Esophagus muscularis mucosa (tissue), 4 donors: ENCODE data around the gene PLCL1. TPM values are rescaled to one million over a fixed set of nuclear protein-coding genes. Genes with fewer than 3 reads are reported as not detected.
A peak's percentile ranks its signal among the peaks of the same experiment; 100 is the strongest.

Experiments
- DNase-seq: peaks from one replicate; pipeline ENCODE4 v3.0.0-alpha.2; 2017; ENCODE audit errors: extremely low spot score
- H3K27ac ChIP-seq, 4 donors: fragments of 200-600 bp; sonication (generic); replicated peaks in 1 of 4; 1 replicate in 3 of 4; 2 replicates in 1 of 4; pipeline ENCODE4 v1.5.1; 2016 to 2019; ENCODE audit warnings: mild to moderate bottlenecking in 1 of 4
- H3K27me3 ChIP-seq, 4 donors: fragments of 200-600 bp; sonication (generic); one replicate each; pipeline versions ENCODE4 v1.5.1 to v1.6.0; 2016 to 2019
- H3K36me3 ChIP-seq, 4 donors: fragments of 200-600 bp; sonication (generic); one replicate each; pipeline ENCODE4 v1.5.1; 2016 to 2019
- H3K4me1 ChIP-seq, 4 donors: fragments of 200-600 bp; sonication (generic); one replicate each; pipeline ENCODE4 v1.5.1; 2016 to 2019
- H3K4me3 ChIP-seq, 4 donors: fragments of 200-600 bp; sonication (generic); 1 replicate in 2 of 4; 2 replicates in 2 of 4; pipeline ENCODE4 v1.5.1; 2016 to 2019; ENCODE audit warnings: mild to moderate bottlenecking in 4 of 4, moderate library complexity in 1 of 4
- H3K9me3 ChIP-seq, 4 donors: fragments of 200-600 bp; sonication (generic); 1 replicate in 3 of 4; 2 replicates in 1 of 4; pipeline ENCODE4 v1.5.1; 2016 to 2019
- EP300 ChIP-seq: sonication (generic); formaldehyde crosslinking; IDR thresholded peaks from one replicate; pipeline ENCODE4 v1.6.1; 2017; ENCODE audit warnings: antibody characterized with exemption
- POLR2A ChIP-seq: fragments of 450-650 bp; IDR thresholded peaks from one replicate; pipeline ENCODE4 v1.6.1; 2017; ENCODE audit warnings: antibody characterized with exemption, moderate library complexity, mild to moderate bottlenecking, low read depth
- POLR2AphosphoS5 ChIP-seq, 2 donors: sonication (generic); formaldehyde crosslinking; IDR thresholded peaks; one replicate each; pipeline ENCODE4 v1.6.1; 2017; ENCODE audit warnings: antibody characterized with exemption in 2 of 2
- WGBS: methylation state at CpG from one replicate; pipeline ENCODE4 v1.1.5; 2018; 5-methylcytosine and 5-hydroxymethylcytosine counted together
- intact Hi-C: fragments of 100-400 bp; cut with DNase I; formaldehyde crosslinking; loops from one replicate; pipeline ENCODE4 v1.15.1; 2023
- total RNA-seq, 4 donors: library from RNA; depleted of rRNA; stranded (reverse); fragments of >200 nt; gene quantifications; one replicate each; pipeline versions ENCODE4 v1.1.0 to v1.2.1, GENCODE V29; 2016
- TF ChIP-seq, protein P1 (sequence below), 3 experiments: fragments of 200-600 bp in 2 of 3; fragments of 450-650 bp in 1 of 3; sonication (generic) in 2 of 3; IDR thresholded peaks; one replicate each; pipeline ENCODE4 v1.5.1; 2017 to 2019; ENCODE audit warnings: antibody characterized with exemption in 3 of 3, mild to moderate bottlenecking in 2 of 3, moderate library complexity in 1 of 3

PLCL1 gene
- total RNA-seq, 4 donors from 2014 or later, result 67.3 to 86.2 (median 79.2) TPM

DNA sequence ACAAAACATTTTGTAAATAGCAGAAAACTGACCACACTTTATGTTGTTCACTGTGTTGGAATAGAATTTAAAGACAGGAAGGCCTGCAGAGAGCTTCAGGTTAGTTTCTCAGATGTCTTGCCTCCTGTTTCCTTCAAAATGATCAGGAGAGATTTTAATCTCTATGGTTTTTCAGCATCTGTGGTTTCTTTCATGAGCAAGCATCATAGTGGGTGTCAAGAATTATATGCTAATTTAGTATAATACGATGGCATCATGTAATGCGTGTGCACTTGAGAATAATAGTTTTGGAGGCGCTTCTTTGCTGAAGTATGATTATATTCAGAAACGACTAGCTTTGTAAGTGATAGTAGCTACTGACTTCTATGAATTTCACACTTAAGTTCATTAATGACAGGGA is 149.9 kb downstream of the PLCL1 start:
- Histone ChIP-seq H3K27me3 (no peaks in the 10 kb centered on the region), H3K9me3 (no peaks in the 10 kb centered on the region), H3K36me3 (no peaks in the 10 kb centered on the region), H3K4me1 (peaks cover 21 to 55% (median 48%) of the 10 kb centered on the region in 4 donors), H3K4me3 (no peak overlapping the region), H3K27ac (peak overlapping the region in 1 of 4 donors; percentile 2)
- no peak for DNase-seq
- no peak for TF ChIP-seq EP300
- TF ChIP-seq POLR2A, result no peak
- TF ChIP-seq POLR2AphosphoS5 (IDR thresholded peaks at IDR 0.05), result no peak
- TF ChIP-seq, protein P1, sequence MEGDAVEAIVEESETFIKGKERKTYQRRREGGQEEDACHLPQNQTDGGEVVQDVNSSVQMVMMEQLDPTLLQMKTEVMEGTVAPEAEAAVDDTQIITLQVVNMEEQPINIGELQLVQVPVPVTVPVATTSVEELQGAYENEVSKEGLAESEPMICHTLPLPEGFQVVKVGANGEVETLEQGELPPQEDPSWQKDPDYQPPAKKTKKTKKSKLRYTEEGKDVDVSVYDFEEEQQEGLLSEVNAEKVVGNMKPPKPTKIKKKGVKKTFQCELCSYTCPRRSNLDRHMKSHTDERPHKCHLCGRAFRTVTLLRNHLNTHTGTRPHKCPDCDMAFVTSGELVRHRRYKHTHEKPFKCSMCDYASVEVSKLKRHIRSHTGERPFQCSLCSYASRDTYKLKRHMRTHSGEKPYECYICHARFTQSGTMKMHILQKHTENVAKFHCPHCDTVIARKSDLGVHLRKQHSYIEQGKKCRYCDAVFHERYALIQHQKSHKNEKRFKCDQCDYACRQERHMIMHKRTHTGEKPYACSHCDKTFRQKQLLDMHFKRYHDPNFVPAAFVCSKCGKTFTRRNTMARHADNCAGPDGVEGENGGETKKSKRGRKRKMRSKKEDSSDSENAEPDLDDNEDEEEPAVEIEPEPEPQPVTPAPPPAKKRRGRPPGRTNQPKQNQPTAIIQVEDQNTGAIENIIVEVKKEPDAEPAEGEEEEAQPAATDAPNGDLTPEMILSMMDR (IDR thresholded peaks at IDR 0.05), result no peak
- 82% methylated on average over 4 of the region's 4 CpGs for whole genome bisulfite sequencing
- intact Hi-C loops, result loop anchor here (10.0 kb wide), 1 partner anchor 150 kb away; the partner anchor contains the start of gene PLCL1

DNA sequence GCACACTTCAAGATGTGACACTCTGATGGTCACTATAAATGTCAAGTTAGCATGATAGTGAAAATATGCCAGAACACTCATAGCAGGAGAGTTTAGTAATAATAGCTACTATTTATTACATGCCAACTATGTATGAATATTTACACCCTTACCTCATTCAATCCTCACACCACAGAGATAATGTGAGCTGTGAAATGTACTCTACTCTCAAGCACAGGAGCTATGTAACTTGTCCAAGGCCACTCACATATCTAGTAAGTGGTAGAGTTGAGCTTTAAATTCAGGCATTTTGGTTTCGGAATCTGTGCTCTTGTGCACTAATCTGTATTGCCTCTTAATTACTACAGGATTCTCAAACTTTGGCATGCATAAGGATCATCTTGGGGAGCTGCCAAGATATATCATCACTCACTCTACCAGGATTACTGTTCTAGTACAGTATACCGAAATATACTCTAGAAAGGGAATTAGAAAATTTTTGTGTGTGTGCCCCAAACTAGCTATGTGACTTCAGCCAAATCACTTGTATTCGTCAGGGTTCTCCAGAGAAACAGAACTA is 154.3 kb downstream of the PLCL1 start:
- no peak for DNase-seq
- Histone ChIP-seq H3K36me3 (no peaks in the 10 kb centered on the region), H3K4me1 (peaks cover 15 to 45% (median 41%) of the 10 kb centered on the region in 4 donors), H3K27me3 (no peaks in the 10 kb centered on the region), H3K4me3 (no peak overlapping the region), H3K9me3 (peaks cover 0 to 2% (median 0%) of the 10 kb centered on the region in 4 donors), H3K27ac (no peak overlapping the region)
- TF ChIP-seq EP300 (no peak), POLR2A (no peak), POLR2AphosphoS5 (IDR thresholded peaks at IDR 0.05) (no peak)
- TF ChIP-seq, protein P1 (IDR thresholded peaks at IDR 0.05), result no peak
- 73% methylated on average over 3 of the region's 3 CpGs for WGBS
- intact Hi-C loops, result loop anchor here (10.0 kb wide), 1 partner anchor 154 kb away; the partner anchor contains the start of gene PLCL1

DNA sequence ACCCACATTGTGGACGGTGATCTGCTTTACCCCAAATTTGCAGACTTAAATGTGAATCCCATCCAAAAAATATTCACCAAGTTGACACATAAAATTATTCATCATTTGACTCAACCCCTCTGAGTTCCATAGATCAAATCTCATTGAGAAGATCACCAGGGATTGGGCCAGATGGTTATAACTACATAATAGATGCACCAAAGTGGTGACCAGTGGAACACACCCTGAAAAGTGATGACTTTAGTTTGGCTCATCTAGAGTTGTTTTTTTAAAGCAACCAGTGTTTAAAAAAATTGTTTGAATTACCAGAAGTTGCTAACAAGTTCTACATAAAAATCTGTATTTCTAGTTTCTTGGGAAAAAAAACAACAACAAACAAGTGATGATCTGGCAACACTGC is 155.0 kb downstream of the PLCL1 start:
- no peaks in the 10 kb centered on the region for H3K36me3 ChIP-seq
- H3K4me3 ChIP-seq, result no peak overlapping the region
- H3K4me1 ChIP-seq, result peaks cover 15 to 44% (median 36%) of the 10 kb centered on the region in 4 donors
- WGBS, result 80% methylated on average over 1 of the region's 1 CpG
- intact Hi-C loops, result loop anchor here (10.0 kb wide), 1 partner anchor 155 kb away; the partner anchor contains the start of gene PLCL1
- H3K27me3 ChIP-seq, result no peaks in the 10 kb centered on the region
- no peak for DNase-seq
- peaks cover 0 to 4% (median 2%) of the 10 kb centered on the region in 4 donors for H3K9me3 ChIP-seq
- TF ChIP-seq EP300, result no peak
- no peak for TF ChIP-seq POLR2A
- TF ChIP-seq, protein P1 (IDR thresholded peaks at IDR 0.05), result no peak
- no peak for TF ChIP-seq POLR2AphosphoS5 (IDR thresholded peaks at IDR 0.05)
- no peak overlapping the region for H3K27ac ChIP-seq

DNA sequence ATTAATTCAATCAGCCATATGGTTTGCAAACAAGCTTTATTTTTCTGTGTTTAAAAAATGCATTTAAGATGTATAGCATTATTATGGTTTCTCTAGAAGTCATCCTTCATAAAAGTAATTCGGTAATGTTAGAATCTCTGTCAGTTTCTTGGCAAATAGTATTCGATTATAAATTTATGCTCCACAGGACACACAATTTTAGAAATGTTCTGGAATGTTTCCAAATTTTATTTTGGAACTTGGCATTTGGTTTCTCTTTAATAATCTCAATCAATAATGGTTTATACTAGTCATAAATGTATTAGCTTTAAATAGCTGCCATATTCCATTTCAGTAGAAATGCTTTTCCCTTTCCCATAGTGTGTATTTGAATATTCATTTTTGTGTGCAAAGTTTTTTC is 156.4 kb downstream of the PLCL1 start:
- Histone ChIP-seq H3K36me3 (no peaks in the 10 kb centered on the region), H3K4me3 (no peak overlapping the region), H3K27me3 (no peaks in the 10 kb centered on the region), H3K27ac (no peak overlapping the region), H3K4me1 (peaks cover 8 to 34% (median 26%) of the 10 kb centered on the region in 4 donors), H3K9me3 (peaks cover 0 to 10% (median 3%) of the 10 kb centered on the region in 4 donors)
- intact Hi-C loops, result no loop called here
- no peak for TF ChIP-seq POLR2AphosphoS5 (IDR thresholded peaks at IDR 0.05)
- TF ChIP-seq POLR2A, result no peak
- TF ChIP-seq EP300, result no peak
- TF ChIP-seq, protein P1 (IDR thresholded peaks at IDR 0.05), result no peak
- DNase-seq, result no peak
- WGBS, result 36% methylated on average over 2 of the region's 2 CpGs
